GM18517 (cell line): ENCODE measurements around the gene NTN4.
A peak's percentile ranks its signal among the peaks of the same experiment; 100 is the strongest.
"Not testable (repeated sequence)": the region's sequence is repeated elsewhere in the genome, so short reads cannot be mapped to it uniquely, and the experiment has no call there.

Source experiments
- ATAC-seq: cut with Tn5 transposase; IDR thresholded peaks from one replicate; pipeline ENCODE4 v1.9.1; 2021; ENCODE audit warnings: mild to moderate bottlenecking, moderate library complexity; ENCODE audit not compliant: unreplicated experiment

The NTN4 gene

GRCh38 chr12:95756362-95756761 lies 34.2 kb downstream of the NTN4 start:
- no peak for ATAC-seq

- no peak for ATAC-seq
Measured at GRCh38 chr12:95755261-95755865, 35.2 kb downstream of the NTN4 start.

GRCh38 chr12:95746062-95746461 lies 44.5 kb downstream of the NTN4 start:
- not testable (repeated sequence) for ATAC-seq

DNA sequence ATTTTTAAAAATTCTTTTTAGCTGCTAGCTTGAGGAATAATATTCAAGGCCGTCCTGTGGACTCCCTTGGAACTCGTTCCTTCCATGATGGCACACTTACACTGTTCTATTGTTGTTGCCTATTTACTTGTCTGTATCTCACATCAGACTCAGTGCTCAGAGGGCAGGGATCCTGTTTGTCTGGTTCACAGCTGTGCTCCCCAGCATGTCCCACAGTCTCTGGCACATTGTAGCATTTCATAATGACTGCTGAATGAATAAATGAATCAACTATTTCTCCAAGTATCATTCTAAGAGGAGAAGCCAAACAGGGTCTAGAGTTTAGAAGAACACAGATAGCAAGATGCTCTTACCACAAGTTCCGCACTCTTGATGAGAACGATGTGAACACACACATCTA lies 48.0 kb downstream of the NTN4 start:
- no peak for ATAC-seq

- ATAC-seq: no peak
Measured at GRCh38 chr12:95741635-95742034, 48.9 kb downstream of the NTN4 start.

DNA sequence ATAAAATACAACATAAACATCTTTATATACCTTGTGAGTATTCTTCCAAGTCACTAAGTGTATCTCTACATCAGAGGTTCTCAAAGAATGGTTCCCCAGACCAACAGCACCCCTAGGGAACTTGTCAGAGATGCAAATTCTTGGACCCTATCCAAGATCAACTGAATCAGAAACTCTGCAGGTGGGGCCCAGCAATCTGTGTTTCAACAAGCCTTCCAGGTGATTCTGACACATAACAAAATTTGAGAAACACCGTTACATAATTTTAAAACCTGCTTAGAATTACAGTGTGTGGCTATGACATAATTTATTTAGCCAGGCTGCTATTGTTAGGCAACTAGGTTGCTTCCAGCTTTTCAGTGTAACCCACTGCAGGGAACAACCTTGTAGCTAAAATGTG lies 49.8 kb downstream of the NTN4 start:
- no peak for ATAC-seq

GRCh38 chr12:95739561-95740313 lies 50.8 kb downstream of the NTN4 start:
- no peak for ATAC-seq

GRCh38 chr12:95738024-95738611 lies 52.4 kb downstream of the NTN4 start:
- ATAC-seq: no peak

DNA sequence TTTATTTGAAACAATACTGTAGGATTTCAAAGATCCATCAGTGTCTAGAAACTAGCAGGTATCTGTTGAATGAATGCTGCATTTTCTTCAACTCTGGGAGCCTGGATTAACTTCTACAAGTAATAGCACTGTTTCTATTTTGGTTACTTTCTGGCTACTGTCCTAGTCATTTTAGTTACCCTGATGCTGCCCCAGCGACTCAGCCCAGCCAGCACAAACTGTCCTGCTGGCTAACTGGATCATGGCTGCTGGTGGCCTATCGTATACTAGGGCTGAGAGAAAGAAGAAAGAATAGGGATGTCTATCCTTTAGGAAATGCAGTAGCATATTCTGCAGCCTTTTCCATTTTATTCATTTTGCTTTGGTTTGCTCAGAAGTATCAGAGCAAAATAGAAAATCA lies 53.9 kb downstream of the NTN4 start:
- ATAC-seq: no peak

DNA sequence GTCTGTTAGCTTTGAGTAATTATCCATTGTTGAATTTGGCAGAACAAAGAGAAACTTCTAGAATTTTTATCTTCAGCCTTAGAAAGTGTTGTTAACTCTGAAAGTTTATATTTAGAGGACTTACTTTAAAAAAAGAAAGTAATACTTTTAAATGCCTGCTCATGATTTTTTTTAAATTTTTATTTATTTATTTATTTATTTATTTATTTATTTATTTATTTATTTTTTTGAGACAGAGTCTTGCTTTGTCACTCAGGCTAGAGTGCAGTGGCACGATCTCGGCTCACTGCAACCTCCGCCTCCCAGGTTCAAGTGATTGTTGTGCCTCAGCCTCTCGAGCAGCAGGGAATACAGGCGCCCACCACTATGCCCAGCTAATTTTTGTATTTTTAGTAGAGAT lies 54.8 kb downstream of the NTN4 start:
- ATAC-seq: not testable (repeated sequence)

GRCh38 chr12:95733141-95733825 lies 57.3 kb downstream of the NTN4 start:
- ATAC-seq: no peak

- ATAC-seq: peak; percentile 67
Measured at GRCh38 chr12:95731519-95731958, 59.0 kb downstream of the NTN4 start.

DNA sequence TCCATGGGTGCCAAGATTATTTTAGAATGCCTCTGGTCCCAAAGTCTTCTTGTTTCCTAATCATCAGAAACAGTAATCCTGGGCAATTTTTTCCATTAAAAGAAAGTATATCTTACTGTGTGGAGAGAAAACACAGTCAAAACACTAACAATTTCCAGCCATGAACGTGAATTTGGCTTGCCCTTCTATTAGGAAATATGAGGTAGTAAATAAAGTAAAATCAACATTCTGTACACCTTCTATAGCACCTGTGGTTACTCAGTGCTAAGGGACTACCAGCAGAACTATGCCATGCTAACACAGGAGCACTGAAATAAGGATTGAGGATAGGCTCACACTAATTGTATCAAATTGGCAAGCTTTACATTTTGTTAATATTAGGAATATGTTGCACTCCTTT lies 60.1 kb downstream of the NTN4 start:
- ATAC-seq: no peak

DNA sequence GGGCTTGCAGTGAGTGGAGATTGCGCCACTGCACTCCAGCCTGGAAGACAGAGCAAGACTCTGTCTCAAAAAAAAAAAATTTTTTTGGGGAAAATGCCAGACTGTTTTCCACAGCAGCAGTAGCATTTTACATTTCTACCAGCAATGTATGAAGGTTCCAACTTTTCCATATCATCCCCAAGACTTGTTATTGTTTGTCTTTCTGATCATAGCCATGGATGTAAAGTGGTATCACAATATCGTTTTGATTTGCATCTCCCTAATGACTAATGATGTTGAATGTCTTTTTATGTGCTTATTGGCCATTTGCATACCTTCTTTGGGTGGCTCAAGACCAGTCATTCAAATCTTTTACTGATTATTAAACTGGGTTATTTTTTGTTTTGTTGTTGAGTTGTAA lies 63.7 kb downstream of the NTN4 start:
- no peak for ATAC-seq

- no peak for ATAC-seq
Measured at GRCh38 chr12:95724767-95725166, 65.8 kb downstream of the NTN4 start.

DNA sequence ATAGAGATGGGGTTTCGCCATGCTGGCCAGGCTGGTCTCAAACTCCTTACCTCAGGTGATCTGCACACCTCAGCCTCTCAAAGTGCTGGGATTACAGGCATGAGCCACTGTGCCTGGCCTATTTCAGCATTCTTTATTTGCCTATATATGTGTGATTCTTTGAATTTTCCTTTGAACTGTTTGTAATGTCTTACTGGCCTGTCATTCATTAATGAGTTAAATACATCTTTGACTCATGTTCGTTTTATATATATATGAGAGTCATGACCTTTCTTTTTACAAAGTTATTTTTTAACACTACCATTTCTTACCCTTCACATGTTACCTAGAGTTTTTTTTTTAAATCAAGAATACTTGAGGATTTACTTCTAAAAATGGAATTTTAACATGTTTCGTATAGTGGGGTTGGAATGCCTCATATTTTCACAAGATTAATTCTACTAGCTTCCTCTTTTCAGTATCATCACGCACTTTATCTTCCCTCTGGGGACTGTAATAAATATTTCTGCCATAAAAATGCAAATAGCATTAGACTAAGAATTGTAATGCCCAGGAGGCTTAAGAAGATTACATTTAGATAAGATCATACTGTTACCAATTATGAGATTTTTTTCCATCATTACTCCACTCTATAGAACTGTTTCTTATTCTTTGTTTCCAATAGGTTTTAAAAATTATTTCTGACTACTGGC lies 66.7 kb downstream of the NTN4 start:
- ATAC-seq: no peak

- no peak for ATAC-seq
Measured at GRCh38 chr12:95721320-95721719, 69.2 kb downstream of the NTN4 start.

DNA sequence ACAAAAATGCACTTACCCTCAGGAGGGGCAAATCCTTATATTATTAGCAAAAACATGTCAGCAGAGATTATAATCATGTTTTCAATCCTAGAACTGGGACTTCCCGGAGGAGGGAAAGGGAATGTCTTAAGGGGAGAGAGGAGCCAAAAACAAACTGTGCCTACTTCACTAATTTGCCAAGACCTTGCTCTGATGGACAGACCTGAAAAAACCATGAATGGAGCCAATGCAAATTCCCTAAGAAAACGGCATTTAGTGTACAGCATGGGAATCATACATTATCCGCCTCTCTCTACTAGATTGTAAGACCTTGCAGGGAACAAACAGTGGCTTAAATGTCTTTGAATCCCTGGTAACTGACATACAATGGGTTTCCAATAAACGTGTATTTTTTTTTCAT lies 70.4 kb downstream of the NTN4 start:
- no peak for ATAC-seq

GRCh38 chr12:95718772-95719171 lies 71.8 kb downstream of the NTN4 start:
- no peak for ATAC-seq

GRCh38 chr12:95718006-95718431 lies 72.5 kb downstream of the NTN4 start:
- ATAC-seq: no peak

DNA sequence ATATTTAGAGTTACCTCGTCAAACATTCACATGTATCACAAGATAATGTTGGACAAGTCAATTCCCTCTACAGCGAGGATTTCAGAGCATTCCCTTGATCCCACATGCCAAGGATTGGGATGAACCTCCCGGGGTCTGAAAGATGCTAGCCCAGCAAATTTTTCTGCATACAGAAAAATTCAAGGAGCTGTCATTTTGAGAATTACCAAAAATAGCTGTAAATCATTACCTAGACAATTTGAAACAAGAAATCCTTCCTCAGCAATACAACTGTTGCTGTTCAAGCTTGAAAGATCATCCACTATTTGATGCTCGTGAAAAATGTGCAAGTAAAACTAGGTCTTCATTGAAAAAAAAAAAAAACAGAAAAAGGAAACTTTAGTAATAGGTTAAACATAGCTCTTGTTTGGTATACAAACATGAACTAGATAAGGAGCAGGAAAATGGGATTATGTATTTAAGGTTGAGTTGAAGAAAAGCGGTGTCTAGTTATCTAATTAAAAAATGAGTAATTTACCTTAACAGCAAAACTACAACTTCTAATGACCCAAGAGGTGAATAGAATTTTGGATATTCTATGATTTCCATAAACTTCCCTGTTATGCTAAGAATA lies 73.1 kb downstream of the NTN4 start:
- no peak for ATAC-seq
